CD4-positive, alpha-beta T cell treated with Interleukin-21 for 1 hour (primary cell): ENCODE results near the gene TRIM38.
"Not testable (repeated sequence)": the region's sequence is repeated elsewhere in the genome, so short reads cannot be mapped to it uniquely, and the experiment has no call there.

Experiments
- DNase-seq: peaks from one replicate; pipeline ENCODE4 v3.0.0-alpha.2; 2020

The TRIM38 gene

DNA sequence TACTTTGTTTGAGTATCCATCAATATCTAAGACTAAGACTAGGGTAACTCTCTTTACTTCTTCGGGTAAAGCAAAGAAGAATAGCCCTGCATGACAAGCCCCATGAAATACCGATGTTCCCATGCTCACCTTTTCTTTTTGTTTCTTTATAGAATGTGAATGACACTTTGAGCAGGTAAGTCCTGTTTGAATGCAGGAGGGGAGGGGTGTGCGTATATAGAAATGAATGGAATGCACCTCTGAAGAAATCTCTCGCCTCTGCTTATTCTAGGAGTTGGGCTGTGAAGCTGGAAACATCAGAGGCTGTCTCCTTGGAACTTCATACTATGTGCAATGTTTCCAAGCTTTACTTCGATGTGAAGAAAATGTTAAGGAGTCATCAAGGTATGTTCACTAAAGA lies 10.3 kb downstream of the TRIM38 start:
- DNase-seq = no peak

- no peak for DNase-seq
Observed at GRCh38 chr6:25973923-25974555, 11.4 kb downstream of the TRIM38 start.

DNA sequence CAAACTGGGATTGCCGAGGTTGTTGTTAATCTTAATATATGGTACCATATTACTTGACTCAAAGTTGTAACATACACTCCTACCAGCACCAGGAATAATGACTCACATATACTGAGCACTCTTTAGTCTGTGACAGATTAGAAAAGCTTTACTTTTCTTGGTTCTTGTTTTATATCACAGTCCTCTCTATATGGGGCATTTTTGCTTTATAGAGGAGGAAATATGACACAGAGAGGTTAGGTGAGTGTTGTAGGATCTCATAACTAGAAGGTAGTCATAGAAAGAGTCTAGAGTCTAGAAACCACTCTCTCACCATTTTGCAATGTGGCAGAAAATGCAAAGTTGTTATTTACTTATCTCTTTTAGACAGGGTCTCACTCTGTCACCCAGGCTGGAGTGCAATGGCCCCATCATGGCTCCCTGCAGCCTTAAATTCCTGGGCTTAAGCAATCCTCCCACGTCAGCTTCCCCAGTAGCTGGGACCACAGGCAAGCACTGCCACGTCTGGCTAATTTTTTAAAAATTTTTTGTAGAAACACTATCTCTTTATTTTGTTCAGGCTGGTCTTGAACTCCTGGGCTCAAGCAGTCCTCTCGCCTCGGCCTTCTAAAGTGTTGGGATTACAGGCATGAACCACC lies 13.4 kb downstream of the TRIM38 start:
- DNase-seq = no peak

- DNase-seq = no peak
Observed at GRCh38 chr6:25980935-25981334, 18.3 kb downstream of the TRIM38 start.

- DNase-seq = no peak
Observed at GRCh38 chr6:25981568-25982263, 19.1 kb downstream of the TRIM38 start.

DNA sequence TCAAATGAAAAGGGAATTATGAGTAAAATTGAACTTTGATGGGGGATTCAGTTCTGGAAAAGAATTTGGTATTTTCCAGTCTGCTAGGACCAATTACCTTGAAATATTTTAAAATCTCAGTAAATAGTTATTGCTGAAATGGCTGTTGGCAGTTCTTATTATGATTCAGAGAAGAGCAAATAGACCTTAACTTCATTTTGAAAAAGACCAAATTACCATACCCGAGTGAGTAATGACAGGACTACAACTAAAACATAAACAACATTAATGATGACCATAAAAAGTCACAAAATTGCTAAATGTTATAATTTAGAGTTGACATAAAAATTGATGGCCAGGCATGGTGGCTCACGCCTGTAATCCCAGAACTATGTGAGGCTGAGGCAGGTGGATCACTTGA lies 21.7 kb downstream of the TRIM38 start:
- no peak for DNase-seq

- DNase-seq = no peak
Observed at GRCh38 chr6:25987845-25988244, 25.2 kb downstream of the TRIM38 start.

- no peak for DNase-seq
Observed at GRCh38 chr6:25990172-25990873, 27.7 kb downstream of the TRIM38 start.

DNA sequence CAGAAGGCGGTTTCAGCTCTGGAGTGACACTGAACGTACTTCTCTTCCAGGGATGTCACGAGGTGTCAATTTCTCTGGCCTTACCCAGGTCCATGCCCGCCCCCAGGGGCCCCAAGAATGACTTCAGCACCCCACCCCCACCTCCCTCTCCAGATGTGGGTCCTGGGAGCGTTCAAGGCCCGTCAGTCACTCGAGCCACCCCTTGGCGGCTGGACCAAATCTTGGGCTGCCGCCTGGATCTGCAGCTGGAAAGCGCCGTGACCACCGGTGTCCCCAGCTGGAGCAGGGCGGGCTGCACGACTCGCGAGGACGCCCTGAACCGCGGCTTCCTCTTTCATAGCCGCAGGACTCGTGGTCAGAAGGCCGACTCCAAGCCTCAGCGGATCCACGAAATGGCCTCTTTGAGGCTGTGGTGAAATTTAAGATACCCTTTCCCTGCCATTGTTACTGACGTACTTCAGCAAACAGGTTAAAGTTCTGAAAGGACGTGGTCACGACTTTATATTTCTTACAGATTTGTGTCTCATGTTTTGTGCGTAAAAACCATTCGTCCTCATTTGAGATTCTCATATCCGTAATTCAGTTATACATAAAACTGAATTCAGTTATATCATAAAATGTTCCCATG lies 29.3 kb downstream of the TRIM38 start:
- peak; percentile 57 for DNase-seq

DNA sequence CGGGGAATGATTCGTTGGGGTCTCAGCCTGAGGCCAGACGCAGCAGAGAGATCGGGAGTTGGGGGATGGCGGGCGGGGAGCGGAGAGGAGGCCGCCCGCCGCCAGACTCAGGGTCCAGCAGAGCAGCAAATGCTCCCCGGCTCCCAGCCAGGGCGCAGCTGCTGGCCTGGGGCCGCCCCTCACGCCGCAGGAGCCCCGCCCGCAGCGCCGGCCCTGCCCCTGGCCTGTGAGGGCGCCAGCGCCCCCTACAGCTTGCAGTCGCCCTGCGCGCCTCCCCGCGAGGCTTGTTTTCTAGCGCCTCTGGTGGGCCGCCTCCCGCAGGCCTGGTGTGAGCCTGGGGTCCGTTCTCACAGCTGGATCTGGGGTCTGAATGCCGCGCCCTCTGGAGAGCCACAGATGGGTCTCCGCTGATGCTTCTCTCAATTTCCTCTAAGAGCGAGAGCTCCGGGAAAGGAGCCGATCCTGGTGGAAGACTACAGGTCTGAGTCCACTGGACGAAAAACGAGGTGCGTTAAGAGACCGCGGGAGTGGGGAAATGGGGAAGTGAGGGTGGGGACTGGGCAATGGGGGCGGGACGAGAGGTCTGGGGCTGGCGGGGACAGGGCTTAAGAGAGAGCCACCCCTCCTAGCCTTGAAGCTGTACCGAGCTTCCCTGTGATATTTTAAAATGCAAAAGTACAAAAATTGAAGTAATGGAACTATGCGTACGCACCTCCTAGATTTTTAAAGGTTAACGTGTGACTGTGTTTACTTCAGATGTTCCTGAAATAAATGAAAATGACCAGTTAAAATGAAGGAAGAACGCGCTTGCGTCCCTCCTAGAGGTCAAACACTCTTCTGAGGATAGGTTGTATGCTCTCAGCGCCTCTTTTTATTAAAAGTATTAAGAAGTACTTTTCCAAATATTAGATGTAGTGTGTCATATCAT lies 30.1 kb downstream of the TRIM38 start:
- DNase-seq = peak; percentile 92

DNA sequence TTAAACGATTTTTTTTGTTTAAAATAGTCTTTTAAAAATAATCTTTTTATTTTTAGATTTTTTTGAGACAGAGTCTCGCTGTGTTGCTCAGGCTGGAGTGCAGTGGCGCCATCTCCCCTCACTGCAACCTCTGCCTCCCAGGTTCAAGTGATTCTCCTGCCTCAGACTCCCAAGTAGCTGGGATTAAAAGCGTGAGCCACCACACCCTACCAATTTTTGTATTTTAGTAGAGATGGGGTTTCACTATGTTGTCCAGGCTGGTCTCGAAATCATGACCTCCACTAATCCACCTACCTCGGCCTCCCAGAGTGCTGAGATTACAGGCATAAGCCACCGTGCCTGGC lies 30.7 kb downstream of the TRIM38 start:
- DNase-seq = not testable (repeated sequence)

DNA sequence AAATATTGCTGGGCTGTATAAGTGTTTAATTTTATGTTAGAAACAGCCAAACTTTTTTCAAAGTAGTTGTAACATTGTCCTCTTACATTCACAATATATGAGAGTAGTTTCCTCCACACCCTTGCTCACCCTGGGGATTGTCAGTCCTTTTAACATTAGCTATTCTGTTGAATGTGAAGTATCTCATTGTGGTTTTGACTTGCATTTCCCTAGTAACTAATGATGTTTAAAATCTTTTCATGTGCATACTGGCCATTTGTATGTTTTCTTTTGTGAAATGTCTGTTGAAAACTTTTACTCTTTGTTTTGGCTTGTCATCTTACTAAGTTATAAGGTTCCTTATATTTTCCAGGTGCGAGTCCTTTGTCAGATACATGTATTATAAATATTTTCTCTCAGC lies 32.9 kb downstream of the TRIM38 start:
- no peak for DNase-seq

GRCh38 chr6:25997921-25998320 lies 35.3 kb downstream of the TRIM38 start:
- no peak for DNase-seq

GRCh38 chr6:25998379-25998778 lies 35.8 kb downstream of the TRIM38 start:
- DNase-seq = no peak

DNA sequence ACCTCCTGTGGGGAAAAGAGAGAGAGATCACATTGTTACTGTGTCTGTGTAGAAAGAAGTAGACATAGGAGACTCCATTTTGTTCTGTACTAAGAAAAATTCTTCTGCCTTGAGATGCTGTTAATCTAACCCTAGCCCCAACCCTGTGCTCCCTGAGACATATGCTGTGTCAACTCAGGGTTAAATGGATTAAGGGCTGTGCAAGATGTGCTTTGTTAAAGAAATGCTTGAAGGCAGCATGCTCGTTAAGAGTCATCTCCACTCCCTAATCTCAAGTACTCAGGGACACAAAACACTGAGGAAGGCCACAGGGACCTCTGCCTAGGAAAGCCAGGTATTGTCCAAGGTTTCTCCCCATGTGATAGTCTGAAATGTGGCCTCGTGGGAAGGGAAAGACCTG lies 36.6 kb downstream of the TRIM38 start:
- DNase-seq = not testable (repeated sequence)

GRCh38 chr6:26000366-26001144 lies 38.0 kb downstream of the TRIM38 start:
- DNase-seq = no peak

DNA sequence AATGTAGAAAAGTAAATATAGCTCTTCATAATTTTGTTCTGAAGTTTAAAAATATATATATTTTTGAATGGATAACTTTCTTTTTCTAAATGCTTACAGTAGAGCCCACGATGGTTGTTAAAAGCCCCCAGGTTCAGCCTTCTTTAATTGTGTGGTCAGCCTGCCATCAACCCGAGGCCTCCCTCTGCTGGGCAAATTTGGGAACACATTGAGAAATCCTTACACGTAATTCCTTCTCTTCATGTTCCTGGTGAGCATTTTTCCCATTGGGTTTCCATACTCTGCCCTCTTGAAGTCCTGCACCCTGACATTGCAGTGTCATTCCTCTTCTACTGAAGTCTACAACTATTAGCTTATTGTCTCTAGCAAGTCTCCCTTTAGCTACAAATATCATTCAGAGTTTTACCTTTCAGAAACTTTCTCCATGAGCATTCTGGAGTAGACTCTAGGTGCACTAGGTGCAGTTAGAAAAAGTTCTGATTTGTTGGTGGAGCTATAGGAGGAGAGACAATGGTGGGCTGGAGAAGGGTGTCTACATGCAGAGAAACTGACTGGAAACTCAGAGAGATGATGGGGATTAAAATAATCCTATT lies 40.6 kb downstream of the TRIM38 start:
- peak; percentile 41 for DNase-seq

DNA sequence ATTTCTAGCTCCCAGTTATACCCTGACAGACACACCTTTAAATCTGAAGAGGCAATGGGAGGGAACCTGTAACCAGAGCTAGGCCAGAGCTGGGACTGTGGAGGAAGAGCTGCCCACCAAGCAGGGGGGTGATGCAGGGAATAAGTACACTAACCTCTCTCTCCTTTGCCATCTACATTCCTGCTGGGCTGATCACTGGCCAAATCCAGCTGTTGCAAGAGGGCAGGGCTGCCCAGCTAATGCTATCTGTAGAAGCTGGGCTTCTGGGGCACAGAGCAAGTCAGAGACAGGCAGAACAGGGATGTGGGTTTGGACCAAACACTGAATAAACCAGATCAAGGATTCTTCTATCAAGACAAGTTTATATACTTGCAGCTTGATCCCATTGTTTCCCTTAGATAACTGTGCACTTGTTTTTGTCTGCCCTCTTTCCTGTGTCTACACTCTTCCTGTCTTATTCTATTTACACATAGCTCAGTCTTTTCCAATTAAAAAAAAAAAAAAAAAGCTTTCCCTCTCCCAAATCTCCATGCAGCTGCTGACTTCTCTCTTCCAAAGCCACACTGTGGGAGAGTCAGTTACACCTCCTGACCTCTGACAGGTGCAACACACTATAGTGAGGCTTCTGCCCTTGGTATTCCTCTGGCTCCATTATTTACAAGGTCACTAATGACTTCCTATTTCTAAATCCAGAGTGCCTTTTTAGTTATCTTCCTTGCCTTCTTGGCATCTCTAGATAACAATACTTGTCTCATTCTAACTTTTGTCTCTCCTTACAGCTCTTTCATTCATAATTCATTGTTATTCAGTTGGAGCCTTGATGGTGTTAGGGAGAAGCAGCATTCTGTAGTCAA lies 43.7 kb downstream of the TRIM38 start:
- DNase-seq = no peak

DNA sequence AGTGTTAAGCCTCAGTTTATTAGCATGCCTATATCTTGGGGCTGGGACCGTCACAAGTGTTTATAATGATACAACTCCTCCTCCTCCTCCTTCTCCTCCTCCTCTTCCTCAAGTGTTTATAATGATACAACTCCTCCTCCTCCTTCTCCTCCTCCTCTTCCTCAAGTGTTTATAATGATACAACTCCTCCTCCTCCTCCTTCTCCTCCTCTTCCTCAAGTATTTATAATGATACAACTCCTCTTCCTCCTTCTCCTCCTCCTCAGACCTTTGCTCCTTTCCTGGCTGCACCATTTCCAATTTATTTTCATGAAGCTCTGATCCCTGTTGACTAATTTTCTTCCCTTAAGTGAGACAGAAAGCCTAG lies 44.3 kb downstream of the TRIM38 start:
- DNase-seq = not testable (repeated sequence)

DNA sequence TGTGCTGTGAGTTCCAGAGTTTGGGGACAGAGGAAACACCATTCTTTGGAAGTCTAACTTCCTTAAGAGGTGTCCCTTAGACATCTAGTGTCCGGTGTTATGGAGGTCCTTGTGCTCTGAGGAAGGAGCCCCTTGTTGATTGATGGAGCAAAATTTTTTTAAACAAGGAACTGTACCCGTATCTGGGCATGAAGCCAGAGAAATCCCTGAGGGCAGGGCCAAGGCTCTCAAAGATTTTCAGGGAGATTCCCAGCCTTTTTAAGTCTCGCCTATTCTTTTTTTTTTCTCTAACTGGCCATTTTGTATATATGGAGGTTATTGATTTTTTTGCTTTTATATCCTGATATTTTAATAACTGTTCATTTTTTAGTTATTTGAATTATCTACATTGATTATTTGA lies 45.9 kb downstream of the TRIM38 start:
- no peak for DNase-seq
